Measurements from ENCODE around the gene GSTA5.
"Not testable (repeated sequence)": the region's sequence is repeated elsewhere in the genome, so short reads cannot be mapped to it uniquely, and the experiment has no call there.

DNA sequence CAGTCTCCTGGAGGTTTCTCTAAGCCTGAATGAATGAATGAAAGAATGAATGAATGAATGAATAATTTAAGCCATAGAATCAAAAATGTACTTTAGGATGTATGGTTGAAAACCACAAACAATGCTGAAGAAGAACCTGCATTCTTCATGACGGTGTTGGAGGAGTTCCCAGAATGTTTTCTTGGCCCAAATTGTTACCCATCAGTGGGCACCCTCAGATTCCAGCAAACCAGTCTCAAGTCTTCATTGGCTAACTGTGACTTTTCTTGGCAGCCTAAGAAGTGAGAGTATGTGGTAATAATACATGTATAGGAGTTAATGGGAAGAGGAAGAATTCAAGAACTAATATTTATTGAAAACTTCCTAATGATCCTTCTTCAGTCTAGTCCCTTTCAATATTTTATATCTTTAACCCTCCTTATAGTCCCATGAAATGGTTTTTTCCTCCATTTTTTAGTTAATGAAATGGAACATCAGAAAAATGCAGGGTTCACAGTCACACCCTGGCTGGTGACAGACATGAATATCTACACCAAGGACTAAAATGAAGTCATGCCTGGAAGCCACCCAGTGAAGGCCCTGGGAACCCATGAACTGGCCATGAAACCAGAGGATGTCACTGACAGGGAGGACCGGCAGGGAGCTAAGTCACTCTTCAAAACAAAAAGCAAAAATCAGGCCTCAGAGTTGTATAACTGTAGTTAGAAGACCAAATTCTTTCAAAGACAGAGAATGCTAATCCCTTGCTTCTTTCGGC is 29.9 kb upstream of the GSTA5 start:
- TF ChIP-seq SMC3 (IDR thresholded peaks at IDR 0.05); HDAC2 (IDR thresholded peaks at IDR 0.05); POLR2A (IDR thresholded peaks at IDR 0.05; ENCODE audit: low read length); RFX5 (IDR thresholded peaks at IDR 0.05): not testable (repeated sequence)
- TF ChIP-seq, protein P1, sequence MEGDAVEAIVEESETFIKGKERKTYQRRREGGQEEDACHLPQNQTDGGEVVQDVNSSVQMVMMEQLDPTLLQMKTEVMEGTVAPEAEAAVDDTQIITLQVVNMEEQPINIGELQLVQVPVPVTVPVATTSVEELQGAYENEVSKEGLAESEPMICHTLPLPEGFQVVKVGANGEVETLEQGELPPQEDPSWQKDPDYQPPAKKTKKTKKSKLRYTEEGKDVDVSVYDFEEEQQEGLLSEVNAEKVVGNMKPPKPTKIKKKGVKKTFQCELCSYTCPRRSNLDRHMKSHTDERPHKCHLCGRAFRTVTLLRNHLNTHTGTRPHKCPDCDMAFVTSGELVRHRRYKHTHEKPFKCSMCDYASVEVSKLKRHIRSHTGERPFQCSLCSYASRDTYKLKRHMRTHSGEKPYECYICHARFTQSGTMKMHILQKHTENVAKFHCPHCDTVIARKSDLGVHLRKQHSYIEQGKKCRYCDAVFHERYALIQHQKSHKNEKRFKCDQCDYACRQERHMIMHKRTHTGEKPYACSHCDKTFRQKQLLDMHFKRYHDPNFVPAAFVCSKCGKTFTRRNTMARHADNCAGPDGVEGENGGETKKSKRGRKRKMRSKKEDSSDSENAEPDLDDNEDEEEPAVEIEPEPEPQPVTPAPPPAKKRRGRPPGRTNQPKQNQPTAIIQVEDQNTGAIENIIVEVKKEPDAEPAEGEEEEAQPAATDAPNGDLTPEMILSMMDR (IDR thresholded peaks at IDR 0.05) = not testable (repeated sequence)
